SIG-M5 treated with dmso at 0.1 percent for 504 hours (cell line): ENCODE data around the gene BCO2.
"Not testable (repeated sequence)": the region's sequence is repeated elsewhere in the genome, so short reads cannot be mapped to it uniquely, and the experiment has no call there.

Source experiments
- DNase-seq: peaks from one replicate; lab custom pipeline; 2025; ENCODE audit not compliant: unreplicated experiment; lab: John Stamatoyannopoulos, UW

Gene BCO2, protein sequence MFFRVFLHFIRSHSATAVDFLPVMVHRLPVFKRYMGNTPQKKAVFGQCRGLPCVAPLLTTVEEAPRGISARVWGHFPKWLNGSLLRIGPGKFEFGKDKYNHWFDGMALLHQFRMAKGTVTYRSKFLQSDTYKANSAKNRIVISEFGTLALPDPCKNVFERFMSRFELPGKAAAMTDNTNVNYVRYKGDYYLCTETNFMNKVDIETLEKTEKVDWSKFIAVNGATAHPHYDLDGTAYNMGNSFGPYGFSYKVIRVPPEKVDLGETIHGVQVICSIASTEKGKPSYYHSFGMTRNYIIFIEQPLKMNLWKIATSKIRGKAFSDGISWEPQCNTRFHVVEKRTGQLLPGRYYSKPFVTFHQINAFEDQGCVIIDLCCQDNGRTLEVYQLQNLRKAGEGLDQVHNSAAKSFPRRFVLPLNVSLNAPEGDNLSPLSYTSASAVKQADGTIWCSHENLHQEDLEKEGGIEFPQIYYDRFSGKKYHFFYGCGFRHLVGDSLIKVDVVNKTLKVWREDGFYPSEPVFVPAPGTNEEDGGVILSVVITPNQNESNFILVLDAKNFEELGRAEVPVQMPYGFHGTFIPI

DNA sequence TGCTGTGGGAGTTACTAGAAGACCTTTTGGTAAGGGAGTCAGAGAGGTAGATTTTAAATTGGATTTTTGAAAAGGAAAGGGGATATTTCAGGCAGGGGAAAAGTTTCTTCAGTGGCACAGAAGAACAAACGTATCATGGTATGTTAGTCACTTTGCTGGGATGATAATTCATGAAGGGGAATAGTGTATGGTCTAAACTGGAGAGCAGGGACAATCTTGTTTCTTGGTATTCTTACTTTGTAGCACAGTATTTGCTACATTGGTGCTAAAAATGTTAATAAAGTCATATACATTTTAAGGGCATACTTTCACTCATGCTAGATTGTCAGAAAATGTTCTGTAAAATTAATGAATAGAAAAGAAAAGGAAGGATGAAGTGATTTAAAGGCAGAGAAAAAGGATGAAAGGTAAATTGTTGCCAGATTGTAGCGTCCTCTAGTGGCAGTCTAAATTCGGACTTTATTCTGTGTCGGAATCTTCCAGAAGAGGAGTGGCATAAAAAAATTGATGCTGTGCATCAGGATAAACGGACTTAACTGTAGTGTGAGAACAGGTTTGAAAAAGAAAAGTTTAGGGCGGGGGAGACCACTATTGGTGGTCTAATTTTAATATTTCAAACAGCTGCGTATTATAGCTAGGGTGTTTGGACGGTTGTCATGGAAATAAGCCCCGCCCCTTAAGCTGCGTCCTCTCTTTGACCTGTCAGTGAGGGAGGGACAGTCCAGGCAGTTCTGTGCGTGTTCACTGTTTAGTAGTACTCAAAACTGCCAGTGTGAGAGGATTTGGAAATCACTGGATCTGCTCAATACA lies at the start of gene BCO2:
Gene BCO2, plus strand, starts transcription at position 724 of the 810 bp plus-strand sequence. CDS start 90 bp downstream, outside the sequence.
- peak; percentile 32 for DNase-seq

GRCh38 chr11:112127056-112127455 lies 48.3 kb upstream of the BCO2 start:
- DNase-seq: no peak

DNA sequence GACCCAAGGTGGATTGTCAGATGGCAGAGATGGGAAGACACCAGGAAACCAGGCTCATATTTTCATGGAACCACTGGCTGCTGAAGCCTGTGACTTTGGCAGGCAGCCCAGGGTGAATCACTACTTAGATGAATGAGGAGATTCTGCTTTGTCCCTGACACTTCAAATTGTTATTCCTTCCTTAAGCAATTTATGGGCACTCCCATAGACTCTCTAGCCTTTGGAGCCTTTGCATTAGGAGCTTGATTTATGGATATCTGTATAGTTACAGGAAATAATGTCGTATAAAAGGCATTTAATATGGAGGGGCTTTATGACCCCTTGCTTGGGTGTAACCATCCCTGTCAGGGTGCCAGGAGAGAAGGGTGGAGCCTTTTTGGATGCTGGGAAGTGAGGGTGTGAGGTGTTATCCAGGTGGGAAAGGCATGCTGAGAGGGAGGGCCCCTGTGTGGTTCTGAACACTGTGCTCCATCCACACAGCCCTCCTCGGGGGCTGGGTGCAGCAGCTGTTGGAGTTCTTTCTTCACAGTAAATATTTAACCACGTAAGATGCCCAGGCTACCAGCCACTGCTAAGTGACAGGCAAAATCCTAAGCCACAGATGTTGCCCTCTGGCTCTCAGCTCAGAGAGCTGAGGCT lies 46.7 kb upstream of the BCO2 start:
- no peak for DNase-seq

GRCh38 chr11:112129656-112130055 lies 45.7 kb upstream of the BCO2 start:
- peak; percentile 63 for DNase-seq

DNA sequence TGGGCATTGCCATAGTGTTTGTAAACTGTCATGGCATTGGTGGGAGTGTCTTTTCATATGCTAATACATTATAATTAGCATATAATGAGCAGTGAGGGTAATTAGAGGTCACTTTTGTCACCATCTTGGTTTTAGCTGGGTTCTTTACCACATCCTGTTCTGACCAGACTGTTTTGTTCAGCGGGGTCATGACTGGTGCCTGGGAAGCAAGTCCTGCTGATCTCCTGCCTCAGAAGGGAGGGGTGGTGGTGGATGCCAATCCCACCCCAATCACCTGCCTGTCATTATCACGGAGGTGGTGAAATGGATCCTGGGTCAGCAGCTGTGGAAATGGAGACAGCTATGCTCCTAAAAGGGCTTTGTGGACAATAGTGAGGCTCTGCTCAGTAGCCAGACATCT lies 42.6 kb upstream of the BCO2 start:
- DNase-seq: no peak

DNA sequence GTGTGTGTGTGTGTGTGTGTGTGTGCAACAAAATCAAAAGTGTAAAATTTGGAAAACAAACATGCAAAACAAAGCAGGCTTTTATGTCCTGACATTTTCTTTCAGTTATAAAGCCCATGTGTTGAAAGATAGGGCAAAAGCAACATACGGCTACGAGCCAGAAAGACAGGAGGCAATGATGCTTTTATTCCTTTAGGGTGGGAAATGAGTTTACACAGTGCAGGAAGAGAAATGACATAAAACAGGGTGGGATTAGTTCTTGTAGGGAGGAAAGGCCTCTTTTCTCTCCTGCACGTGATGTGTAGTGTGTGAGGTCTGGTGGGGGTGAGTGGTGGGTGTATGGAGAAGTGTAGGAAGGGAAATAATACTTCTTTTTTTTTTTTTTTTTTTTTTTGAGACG lies 40.8 kb upstream of the BCO2 start:
- DNase-seq: no peak

GRCh38 chr11:112143597-112143996 lies 31.7 kb upstream of the BCO2 start:
- DNase-seq: no peak

- no peak for DNase-seq
Measured at GRCh38 chr11:112150517-112150916, 24.8 kb upstream of the BCO2 start.

DNA sequence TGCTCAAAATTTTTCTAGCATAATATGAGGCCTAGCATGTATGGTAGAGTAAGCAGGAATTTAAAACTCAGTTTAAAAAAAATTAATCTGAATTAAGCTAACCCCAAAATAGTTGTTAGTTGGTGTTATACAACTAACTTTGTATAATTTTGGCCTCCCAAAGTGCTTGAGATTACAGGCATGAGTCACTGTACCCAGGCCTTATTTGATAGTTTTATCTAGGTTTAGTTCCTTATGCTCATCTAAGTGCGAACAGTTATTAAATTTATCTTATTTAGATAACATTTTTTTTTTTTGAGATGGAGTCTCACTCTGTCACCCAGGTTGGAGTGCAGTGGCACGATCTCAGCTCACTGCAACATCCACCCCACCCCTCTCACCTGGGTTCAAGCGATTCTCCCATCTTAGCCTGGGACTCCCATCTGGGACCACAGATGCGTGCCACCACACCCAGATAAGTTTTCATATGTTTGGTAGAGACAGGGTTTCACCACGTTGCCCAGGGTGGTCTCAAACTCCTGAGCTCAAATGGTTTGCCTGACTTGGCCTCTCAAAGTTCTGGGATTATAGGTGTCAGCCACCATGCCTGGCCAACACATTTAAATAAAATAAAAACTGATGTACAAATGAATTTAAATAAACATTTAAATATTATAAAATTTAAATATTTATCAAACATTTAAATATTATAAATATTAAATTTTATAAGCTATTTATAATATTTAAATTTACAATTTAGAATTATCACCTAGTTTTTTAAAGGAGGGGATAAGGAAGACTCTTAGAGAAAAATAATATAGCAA lies 19.0 kb upstream of the BCO2 start:
- no peak for DNase-seq

GRCh38 chr11:112156956-112157766 lies 18.2 kb upstream of the BCO2 start:
- DNase-seq: peak; percentile 87

- peak; percentile 59 for DNase-seq
Measured at GRCh38 chr11:112159098-112160065, 15.9 kb upstream of the BCO2 start.

DNA sequence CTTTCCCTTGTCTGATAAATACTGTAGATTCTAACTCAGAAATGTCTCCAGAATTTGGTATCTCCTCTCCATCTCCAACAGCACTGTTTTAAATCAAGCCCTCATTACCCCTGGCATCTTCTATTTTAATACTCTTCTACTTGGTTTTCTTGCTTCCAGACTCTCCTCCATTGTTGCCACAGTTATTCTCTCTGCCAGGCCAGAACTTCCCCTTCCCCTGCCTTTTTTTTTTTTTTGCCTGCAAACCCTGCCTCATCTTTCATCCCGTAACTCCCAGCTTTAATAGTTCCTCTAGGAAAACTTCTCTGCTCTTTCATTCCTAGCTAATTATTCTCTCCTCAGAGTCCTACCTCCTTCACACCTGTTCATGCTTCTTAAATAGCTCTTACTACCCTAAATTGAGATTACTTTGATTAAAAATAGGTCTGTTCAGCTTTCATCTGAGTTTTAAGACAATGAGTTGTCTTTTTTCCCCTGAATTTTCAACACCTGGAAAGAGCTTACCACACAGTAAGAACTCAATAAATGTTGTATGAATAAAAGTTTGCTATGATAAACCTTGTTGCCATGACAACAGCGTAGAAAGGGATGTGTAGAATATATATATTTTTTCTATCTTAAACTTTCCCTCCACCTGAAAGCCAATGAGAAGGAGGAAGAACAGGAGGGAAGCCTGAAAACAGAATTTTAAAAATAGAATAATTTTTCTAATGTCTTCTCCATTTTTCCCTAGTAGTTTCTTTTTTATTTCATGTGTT lies 15.0 kb upstream of the BCO2 start:
- DNase-seq: no peak

GRCh38 chr11:112161012-112161411 lies 14.3 kb upstream of the BCO2 start:
- DNase-seq: peak; percentile 40

DNA sequence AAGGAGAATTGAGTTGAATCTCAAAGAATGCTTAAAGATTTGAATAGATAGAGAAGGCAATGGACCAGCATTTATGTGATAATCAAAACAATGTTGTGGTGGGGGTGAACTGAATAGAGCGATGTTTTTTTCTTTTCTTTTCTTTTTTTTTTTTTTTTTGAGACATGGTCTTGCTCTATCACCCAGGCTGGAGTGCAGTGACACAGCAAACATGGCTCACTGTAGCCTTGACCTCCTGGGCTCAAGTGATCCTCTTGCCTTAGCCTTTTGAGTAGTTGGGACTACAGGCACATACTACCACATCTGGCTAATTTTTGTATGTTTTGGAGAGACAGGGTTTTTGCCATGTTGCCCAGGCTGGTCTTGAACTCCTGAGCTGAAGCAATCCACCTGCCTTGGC lies 13.1 kb upstream of the BCO2 start:
- DNase-seq: not testable (repeated sequence)

DNA sequence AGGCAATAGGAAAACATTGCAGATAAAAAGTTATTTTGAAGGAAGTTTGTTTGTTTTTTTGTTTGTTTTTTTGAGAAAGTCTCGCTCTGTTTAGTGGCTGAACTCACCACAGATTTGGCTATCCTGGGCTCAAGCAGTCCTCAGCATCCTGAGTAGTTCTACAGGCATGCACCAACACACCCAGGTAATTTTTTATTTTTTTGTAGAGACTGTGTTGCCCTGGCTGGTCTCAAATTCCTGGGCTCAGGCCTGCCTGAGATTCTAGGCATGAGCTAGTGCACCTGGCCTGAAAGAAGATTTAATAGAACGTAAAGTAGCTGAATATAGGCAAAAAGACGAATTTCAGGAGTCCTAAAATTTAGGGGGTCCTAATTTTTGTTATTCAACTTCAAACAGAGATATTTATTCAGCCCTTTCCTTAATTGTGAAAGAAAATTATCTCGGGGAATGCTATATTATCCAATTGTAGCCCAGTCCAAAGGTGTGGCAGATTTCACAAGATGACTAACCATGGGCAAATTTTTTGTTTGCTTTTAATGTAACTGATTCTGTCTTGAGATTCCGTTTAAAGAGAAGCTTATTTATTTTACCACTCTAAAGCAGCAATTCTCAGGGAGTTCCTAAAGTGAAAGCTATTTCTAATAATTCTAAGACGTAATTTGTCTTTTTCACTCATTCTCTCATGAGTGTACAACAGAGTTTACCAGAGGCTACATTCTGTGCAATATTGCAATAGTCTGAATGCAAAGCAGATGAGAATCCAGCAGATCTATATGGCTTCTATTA lies 12.4 kb upstream of the BCO2 start:
- DNase-seq: no peak

- peak; percentile 55 for DNase-seq
Measured at GRCh38 chr11:112163875-112164685, 11.2 kb upstream of the BCO2 start, which contains the start of gene IL18. Gene IL18, minus strand, starts transcription at chr11:112164094. Its CDS starts 9,041 bp downstream, at chr11:112155053.
